ENCODE measurements around the gene LRPAP1. TPM values are rescaled to one million over a fixed set of nuclear protein-coding genes. Genes with fewer than 3 reads are reported as not detected.

LRPAP1 gene
- total RNA-seq, 1 donor from 2014 or later: 98.7 TPM

DNA sequence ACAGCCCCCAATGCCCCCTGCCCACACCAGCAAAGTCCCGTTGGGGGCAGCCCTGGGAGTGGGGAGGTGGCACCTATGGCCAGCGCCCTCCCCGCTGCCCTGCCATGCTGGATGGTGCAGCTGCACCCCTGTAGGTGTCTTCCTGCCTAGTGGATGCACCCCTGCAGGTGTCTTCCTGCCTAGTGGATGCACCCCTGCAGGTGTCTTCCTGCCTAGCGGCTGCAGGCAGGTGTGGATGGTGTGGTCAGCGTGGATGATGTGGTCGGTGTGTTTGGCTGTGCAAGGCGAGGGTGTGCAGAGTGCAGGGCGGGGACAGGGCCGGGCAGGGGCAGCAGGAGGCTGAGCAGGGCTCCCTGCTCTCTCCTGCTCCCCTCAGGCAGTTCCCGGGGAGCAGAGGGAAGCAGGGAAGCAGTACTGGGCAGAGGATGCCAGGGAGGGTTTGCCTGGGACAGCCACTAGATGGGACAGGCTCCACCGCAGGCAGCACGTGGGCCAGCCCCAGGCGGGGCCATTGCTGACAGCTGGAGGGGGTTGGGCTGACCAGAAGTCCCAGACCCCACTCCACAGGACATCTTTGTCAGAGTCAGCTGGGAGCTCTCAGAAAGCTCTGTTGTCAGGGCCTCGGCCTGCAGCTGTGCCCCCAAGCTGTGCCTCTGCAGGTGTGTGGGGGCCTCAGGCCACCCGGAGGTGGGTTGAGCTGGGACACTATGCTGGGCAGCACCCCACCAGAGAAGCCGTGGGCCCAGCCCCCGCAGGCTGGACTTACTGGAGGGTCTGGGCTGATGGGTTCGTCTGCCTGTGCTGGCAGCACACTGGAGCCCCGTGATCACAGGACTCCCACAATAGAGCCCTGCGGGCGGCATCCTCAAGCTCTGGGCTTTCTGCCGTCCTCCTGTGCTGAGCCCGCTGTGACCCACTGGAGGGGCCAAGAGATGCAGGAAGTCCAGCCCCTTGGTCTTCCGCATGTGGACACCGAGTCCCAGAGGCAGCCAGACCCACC is 45.4 kb downstream of the LRPAP1 start:
- H3K27me3 ChIP-seq: no peaks in the 10 kb centered on the region
- no peak for DNase-seq (ENCODE audit: extremely low spot score in 2 of 2)

DNA sequence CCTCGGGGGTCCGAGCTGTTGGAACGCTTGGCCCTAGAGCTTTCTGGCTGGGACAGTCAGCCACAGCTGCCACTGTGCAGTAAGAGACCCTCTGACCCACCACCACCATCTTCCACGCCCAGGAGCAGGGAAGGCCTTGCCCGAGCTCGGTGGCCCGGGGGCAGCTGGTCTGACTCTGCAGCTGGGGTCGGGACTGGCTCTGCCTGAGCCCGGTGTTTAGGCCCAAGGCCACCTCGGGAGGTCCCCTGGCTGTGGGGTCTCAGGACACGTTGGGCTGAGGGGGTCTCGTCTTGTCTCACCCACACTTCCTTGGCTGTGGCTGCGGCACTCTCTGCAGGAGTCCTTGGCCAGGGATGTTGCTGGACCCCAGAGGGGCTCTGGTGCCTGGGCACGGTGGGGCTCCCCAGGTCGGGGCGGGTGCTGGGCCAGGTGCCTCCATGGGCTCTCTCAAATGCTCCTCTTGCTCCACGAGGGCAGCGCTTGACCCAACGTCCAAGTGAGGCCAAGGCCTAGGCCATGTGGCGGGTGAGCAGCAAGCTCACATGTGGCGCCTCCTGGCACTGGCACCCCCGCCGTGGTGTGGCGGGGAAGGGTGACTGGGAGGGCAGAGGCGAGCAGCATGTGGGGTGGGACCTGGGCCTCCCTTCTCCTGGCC is 46.2 kb downstream of the LRPAP1 start:
- no peaks in the 10 kb centered on the region for H3K27me3 ChIP-seq
- H3K27ac ChIP-seq: no peak overlapping the region
- intact Hi-C loops (cut with DNase I): no loop called here
- no peak for TF ChIP-seq POLR2A (IDR thresholded peaks at IDR 0.05)
- TF ChIP-seq, protein P1, sequence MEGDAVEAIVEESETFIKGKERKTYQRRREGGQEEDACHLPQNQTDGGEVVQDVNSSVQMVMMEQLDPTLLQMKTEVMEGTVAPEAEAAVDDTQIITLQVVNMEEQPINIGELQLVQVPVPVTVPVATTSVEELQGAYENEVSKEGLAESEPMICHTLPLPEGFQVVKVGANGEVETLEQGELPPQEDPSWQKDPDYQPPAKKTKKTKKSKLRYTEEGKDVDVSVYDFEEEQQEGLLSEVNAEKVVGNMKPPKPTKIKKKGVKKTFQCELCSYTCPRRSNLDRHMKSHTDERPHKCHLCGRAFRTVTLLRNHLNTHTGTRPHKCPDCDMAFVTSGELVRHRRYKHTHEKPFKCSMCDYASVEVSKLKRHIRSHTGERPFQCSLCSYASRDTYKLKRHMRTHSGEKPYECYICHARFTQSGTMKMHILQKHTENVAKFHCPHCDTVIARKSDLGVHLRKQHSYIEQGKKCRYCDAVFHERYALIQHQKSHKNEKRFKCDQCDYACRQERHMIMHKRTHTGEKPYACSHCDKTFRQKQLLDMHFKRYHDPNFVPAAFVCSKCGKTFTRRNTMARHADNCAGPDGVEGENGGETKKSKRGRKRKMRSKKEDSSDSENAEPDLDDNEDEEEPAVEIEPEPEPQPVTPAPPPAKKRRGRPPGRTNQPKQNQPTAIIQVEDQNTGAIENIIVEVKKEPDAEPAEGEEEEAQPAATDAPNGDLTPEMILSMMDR (IDR thresholded peaks at IDR 0.05): no peak
- TF ChIP-seq POLR2AphosphoS5 (IDR thresholded peaks at IDR 0.05; ENCODE audit: insufficient read depth in 1 of 2, low read depth in 1 of 2): no peak
- H3K4me3 ChIP-seq: no peak overlapping the region
- H3K36me3 ChIP-seq: no peaks in the 10 kb centered on the region
- DNase-seq (ENCODE audit: extremely low spot score in 2 of 2): no peak
- no peaks in the 10 kb centered on the region for H3K9me3 ChIP-seq
- H3K4me1 ChIP-seq: peaks cover 25% of the 10 kb centered on the region

More for the DNA sequence above, 45.4 kb downstream of the LRPAP1 start:
- TF ChIP-seq, protein P1 (IDR thresholded peaks at IDR 0.05): no peak
- TF ChIP-seq POLR2AphosphoS5 (IDR thresholded peaks at IDR 0.05; ENCODE audit: insufficient read depth in 1 of 2, low read depth in 1 of 2) (no peak), POLR2A (IDR thresholded peaks at IDR 0.05) (no peak)
- no peak overlapping the region for H3K4me3 ChIP-seq
- intact Hi-C loops (cut with DNase I): no loop called here
- no peaks in the 10 kb centered on the region for H3K36me3 ChIP-seq
- H3K27ac ChIP-seq: no peak overlapping the region
- peaks cover 25% of the 10 kb centered on the region for H3K4me1 ChIP-seq
- no peaks in the 10 kb centered on the region for H3K9me3 ChIP-seq

DNA sequence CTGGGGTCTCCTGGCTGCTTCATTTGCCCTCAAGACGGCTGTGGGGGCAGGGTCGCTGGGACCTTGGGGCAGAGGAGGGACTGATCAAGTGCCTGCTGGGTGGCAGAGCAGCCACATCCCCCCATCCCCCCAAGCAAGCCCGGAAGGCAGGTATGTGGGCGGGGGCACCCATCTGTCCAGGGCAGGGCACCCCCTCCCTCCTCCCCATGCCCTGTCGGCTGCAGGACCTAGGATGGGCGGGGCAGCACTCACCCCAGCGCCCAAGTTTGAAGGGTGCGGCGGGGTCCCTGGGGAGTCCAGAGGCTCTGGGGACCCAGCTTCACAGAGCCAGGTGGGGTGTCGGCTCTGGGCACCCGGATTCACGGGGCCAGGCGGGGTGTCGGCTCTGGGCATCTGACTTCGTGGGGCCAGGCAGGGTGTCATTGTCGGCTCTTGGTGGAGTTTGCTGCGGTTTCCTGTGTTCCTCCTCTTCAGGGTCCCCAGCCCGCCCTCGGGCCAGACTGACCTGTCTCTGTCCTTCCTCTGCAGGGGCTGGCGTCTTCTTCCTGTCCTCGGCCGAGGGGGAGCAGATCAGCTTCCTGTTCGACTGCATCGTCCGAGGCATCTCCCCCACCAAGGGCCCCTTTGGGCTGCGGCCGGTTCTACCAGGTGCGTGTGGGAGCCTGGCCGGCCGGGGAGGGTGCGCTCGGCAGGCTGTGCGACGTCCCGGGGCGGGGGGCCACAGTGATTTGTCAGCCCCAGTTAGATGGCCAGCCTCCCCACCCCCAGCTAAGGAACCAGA is 47.0 kb downstream of the LRPAP1 start:
- TF ChIP-seq, protein P1 (IDR thresholded peaks at IDR 0.05): no peak
- H3K4me3 ChIP-seq: no peak overlapping the region
- no peak overlapping the region for H3K27ac ChIP-seq
- no peaks in the 10 kb centered on the region for H3K36me3 ChIP-seq
- no peaks in the 10 kb centered on the region for H3K27me3 ChIP-seq
- DNase-seq (ENCODE audit: extremely low spot score in 2 of 2): no peak
- no peaks in the 10 kb centered on the region for H3K9me3 ChIP-seq
- intact Hi-C loops (cut with DNase I): no loop called here
- H3K4me1 ChIP-seq: peaks cover 25% of the 10 kb centered on the region

DNA sequence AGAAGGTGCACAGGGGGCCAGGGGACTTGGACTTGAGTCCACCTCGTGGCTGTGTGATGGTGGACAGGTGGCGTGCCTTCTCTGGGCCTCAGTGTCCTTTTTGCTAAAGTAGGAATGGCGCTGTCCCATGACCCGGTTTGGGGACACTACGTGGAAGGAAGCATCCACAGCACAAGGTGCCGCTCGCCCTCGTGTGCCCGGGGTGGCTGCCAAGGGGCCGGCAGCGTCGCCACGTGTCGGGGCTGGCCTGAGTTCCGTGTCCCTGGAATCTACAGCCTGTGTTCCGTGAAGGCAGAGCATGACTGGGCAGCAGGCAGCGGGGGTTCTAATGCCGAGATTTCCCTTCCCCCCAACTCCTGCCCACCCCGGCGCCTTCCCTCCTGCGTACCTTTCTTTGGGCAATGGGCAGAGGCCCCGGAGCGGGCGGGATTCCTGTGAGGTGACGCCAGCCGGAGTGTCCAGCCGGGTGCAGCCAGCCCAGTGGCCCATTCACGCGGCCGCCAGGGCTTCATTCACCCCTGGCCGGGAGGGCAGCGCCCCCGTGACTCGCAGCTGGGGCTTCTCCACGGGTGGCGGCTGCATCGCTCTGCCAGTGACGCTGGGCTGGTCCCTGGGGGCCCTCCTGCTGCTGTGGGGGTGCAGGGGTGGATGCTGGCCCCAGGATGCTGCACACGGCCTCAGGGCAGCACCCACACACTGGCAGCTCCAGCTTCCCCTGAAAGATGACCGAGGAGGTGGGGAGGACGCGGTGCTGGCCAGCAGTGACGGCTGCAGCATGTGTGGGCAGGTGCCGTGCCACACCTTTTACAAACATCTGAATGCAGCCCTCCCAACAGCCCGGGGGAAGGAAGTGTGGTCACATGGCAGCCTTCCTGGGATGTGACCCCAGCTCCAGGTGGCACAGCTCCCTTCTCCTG is 47.9 kb downstream of the LRPAP1 start:
- no peak overlapping the region for H3K4me3 ChIP-seq

More for the DNA sequence above, 47.9 kb downstream of the LRPAP1 start:
- intact Hi-C loops (cut with DNase I): no loop called here
- peak in 1 of 2 donors; percentile 9 for TF ChIP-seq POLR2AphosphoS5 (IDR thresholded peaks at IDR 0.05; ENCODE audit: insufficient read depth in 1 of 2, low read depth in 1 of 2)
- TF ChIP-seq, protein P1 (IDR thresholded peaks at IDR 0.05): no peak
- Histone ChIP-seq H3K4me1 (peaks cover 25% of the 10 kb centered on the region), H3K36me3 (no peaks in the 10 kb centered on the region), H3K9me3 (no peaks in the 10 kb centered on the region), H3K27me3 (no peaks in the 10 kb centered on the region), H3K27ac (no peak overlapping the region)
- DNase-seq (ENCODE audit: extremely low spot score in 2 of 2): no peak

All from vagina (tissue), 2 donors.